IPS-NIHi7 (cell line): ENCODE data around the gene THEMIS.
A peak's percentile ranks its signal among the peaks of the same experiment; 100 is the strongest.
"Not testable (repeated sequence)": the region's sequence is repeated elsewhere in the genome, so short reads cannot be mapped to it uniquely, and the experiment has no call there.

ENCODE experiments used
- DNase-seq: peaks from one replicate; pipeline ENCODE4 v3.0.0; 2012; ENCODE audit warnings: mixed read lengths; ENCODE audit errors: extremely low spot score

The THEMIS gene

GRCh38 chr6:127917766-127918165 lies 16.9 kb upstream of the THEMIS start:
- no peak for DNase-seq

- no peak for DNase-seq
Observed at GRCh38 chr6:127914240-127914639, 13.4 kb upstream of the THEMIS start.

GRCh38 chr6:127912914-127913313 lies 12.1 kb upstream of the THEMIS start:
- DNase-seq, result no peak

GRCh38 chr6:127907960-127908640 lies 7.2 kb upstream of the THEMIS start:
- no peak for DNase-seq

- no peak for DNase-seq
Observed at GRCh38 chr6:127904160-127904559, 3.3 kb upstream of the THEMIS start.

- DNase-seq, result no peak
Observed at GRCh38 chr6:127902933-127903332, 2.1 kb upstream of the THEMIS start.

- no peak for DNase-seq
Observed at GRCh38 chr6:127897484-127897883, 3.4 kb downstream of the THEMIS start.

GRCh38 chr6:127894051-127894450 lies 6.8 kb downstream of the THEMIS start:
- DNase-seq, result no peak

- no peak for DNase-seq
Observed at GRCh38 chr6:127893541-127893940, 7.3 kb downstream of the THEMIS start.

- no peak for DNase-seq
Observed at GRCh38 chr6:127891731-127892326, 9.0 kb downstream of the THEMIS start.

- no peak for DNase-seq
Observed at GRCh38 chr6:127886603-127887002, 14.3 kb downstream of the THEMIS start.

GRCh38 chr6:127884134-127884533 lies 16.7 kb downstream of the THEMIS start:
- DNase-seq, result no peak

- not testable (repeated sequence) for DNase-seq
Observed at GRCh38 chr6:127881949-127882348, 18.9 kb downstream of the THEMIS start.

- DNase-seq, result no peak
Observed at GRCh38 chr6:127880429-127880828, 20.4 kb downstream of the THEMIS start.

- DNase-seq, result peak; percentile 76
Observed at GRCh38 chr6:127879685-127880084, 21.2 kb downstream of the THEMIS start.

GRCh38 chr6:127878115-127878514 lies 22.7 kb downstream of the THEMIS start:
- no peak for DNase-seq

GRCh38 chr6:127877231-127877630 lies 23.6 kb downstream of the THEMIS start:
- no peak for DNase-seq

GRCh38 chr6:127869772-127870404 lies 31.0 kb downstream of the THEMIS start:
- no peak for DNase-seq

GRCh38 chr6:127869183-127869582 lies 31.7 kb downstream of the THEMIS start:
- no peak for DNase-seq

GRCh38 chr6:127868338-127868737 lies 32.5 kb downstream of the THEMIS start:
- DNase-seq, result no peak

- no peak for DNase-seq
Observed at GRCh38 chr6:127866766-127867165, 34.1 kb downstream of the THEMIS start.

- DNase-seq, result no peak
Observed at GRCh38 chr6:127865108-127865507, 35.8 kb downstream of the THEMIS start.

GRCh38 chr6:127864701-127865100 lies 36.2 kb downstream of the THEMIS start:
- no peak for DNase-seq
